ENCODE results near the gene STOM.

DNA sequence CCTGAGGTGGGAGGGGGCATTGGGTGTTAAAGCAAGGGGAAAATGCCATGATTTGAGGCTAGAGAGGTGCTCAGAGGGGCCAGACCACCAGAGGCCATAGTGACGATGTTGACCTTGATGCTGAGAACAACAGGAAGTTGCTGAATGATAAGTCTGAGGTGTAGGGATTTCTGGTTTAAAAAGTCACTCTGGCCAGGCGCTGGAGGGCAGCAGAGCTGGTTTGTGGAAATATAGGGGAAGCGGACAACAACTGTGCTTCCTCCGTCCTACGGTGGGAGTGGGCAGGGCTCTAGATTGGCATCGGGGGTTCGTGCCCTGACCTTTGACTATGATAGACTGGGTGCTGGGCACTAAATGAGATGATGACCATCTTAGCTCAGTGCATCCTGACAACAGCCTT is 44.7 kb downstream of the STOM start:
- TF ChIP-seq, protein P1, sequence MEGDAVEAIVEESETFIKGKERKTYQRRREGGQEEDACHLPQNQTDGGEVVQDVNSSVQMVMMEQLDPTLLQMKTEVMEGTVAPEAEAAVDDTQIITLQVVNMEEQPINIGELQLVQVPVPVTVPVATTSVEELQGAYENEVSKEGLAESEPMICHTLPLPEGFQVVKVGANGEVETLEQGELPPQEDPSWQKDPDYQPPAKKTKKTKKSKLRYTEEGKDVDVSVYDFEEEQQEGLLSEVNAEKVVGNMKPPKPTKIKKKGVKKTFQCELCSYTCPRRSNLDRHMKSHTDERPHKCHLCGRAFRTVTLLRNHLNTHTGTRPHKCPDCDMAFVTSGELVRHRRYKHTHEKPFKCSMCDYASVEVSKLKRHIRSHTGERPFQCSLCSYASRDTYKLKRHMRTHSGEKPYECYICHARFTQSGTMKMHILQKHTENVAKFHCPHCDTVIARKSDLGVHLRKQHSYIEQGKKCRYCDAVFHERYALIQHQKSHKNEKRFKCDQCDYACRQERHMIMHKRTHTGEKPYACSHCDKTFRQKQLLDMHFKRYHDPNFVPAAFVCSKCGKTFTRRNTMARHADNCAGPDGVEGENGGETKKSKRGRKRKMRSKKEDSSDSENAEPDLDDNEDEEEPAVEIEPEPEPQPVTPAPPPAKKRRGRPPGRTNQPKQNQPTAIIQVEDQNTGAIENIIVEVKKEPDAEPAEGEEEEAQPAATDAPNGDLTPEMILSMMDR (IDR thresholded peaks at IDR 0.05) = no peak
- TF ChIP-seq POLR2A (IDR thresholded peaks at IDR 0.05) = no peak

All from testis (tissue), 2 donors.